Lower leg skin (tissue), 3 donors: ENCODE measurements around the gene ARHGEF16.

Source experiments
- POLR2A ChIP-seq, 2 donors: fragments of 450-650 bp; IDR thresholded peaks; one replicate each; pipeline ENCODE4 v1.6.1; 2016 to 2017; ENCODE audit warnings: antibody characterized with exemption in 2 of 2, mild to moderate bottlenecking in 1 of 2, moderate library complexity in 1 of 2
- TF ChIP-seq, protein P1 (sequence below), 3 donors: fragments of 450-650 bp; IDR thresholded peaks; one replicate each; pipeline ENCODE4 v1.5.1; 2016; ENCODE audit warnings: antibody characterized with exemption in 3 of 3, mild to moderate bottlenecking in 3 of 3, moderate library complexity in 2 of 3

DNA sequence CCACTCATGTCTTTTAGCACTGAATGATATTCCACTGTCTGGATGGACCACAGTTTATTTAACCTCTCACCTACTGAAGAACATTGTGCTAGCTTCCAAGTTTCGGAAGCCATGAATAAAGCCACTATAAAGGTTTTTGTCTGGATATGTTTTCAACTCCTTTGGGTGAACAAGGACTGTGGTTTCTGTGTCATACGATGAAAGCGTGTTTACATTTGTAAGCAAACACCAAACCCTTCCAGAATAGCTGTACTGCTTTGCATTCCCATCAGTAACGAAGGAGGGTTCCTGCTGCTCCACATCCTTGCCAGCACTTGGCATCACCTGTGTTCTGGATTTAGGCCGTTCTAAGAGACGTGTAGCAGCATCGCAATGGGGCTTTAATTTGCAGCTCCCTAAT, 10.7 kb upstream of the ARHGEF16 start:
- TF ChIP-seq, protein P1, sequence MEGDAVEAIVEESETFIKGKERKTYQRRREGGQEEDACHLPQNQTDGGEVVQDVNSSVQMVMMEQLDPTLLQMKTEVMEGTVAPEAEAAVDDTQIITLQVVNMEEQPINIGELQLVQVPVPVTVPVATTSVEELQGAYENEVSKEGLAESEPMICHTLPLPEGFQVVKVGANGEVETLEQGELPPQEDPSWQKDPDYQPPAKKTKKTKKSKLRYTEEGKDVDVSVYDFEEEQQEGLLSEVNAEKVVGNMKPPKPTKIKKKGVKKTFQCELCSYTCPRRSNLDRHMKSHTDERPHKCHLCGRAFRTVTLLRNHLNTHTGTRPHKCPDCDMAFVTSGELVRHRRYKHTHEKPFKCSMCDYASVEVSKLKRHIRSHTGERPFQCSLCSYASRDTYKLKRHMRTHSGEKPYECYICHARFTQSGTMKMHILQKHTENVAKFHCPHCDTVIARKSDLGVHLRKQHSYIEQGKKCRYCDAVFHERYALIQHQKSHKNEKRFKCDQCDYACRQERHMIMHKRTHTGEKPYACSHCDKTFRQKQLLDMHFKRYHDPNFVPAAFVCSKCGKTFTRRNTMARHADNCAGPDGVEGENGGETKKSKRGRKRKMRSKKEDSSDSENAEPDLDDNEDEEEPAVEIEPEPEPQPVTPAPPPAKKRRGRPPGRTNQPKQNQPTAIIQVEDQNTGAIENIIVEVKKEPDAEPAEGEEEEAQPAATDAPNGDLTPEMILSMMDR (IDR thresholded peaks at IDR 0.05): no peak
- TF ChIP-seq POLR2A (IDR thresholded peaks at IDR 0.05): no peak
